ENCODE data around the gene SLC24A5. TPM values are rescaled to one million over a fixed set of nuclear protein-coding genes. Genes with fewer than 3 reads are reported as not detected.

Gene SLC24A5
- total RNA-seq, 4 donors from 2014 or later: not detected

DNA sequence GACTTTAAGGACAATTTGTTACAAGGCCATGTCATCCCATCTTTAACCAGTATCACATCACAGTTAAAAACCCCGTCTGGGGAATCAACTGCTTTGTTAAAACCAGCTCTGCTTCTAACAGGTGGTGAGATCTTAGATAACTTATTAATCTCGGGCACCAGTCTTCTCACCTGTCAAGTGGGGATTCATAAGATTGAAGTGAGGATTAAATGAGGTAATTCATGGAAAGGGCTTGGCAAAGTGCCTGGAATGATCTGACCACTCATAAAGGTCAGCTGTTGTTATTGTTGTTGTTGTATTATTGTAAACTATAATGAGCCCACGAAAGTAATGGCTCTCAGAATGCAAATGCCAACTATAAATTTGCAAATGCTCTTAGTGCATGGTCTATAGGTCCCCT is 30.1 kb upstream of the SLC24A5 start:
- no peak for DNase-seq
- no peak for TF ChIP-seq POLR2A (IDR thresholded peaks at IDR 0.05)
- no peak for TF ChIP-seq EP300 (IDR thresholded peaks at IDR 0.05; ENCODE audit: low read depth)
- TF ChIP-seq POLR2AphosphoS5 (IDR thresholded peaks at IDR 0.05): no peak
- TF ChIP-seq, protein P1, sequence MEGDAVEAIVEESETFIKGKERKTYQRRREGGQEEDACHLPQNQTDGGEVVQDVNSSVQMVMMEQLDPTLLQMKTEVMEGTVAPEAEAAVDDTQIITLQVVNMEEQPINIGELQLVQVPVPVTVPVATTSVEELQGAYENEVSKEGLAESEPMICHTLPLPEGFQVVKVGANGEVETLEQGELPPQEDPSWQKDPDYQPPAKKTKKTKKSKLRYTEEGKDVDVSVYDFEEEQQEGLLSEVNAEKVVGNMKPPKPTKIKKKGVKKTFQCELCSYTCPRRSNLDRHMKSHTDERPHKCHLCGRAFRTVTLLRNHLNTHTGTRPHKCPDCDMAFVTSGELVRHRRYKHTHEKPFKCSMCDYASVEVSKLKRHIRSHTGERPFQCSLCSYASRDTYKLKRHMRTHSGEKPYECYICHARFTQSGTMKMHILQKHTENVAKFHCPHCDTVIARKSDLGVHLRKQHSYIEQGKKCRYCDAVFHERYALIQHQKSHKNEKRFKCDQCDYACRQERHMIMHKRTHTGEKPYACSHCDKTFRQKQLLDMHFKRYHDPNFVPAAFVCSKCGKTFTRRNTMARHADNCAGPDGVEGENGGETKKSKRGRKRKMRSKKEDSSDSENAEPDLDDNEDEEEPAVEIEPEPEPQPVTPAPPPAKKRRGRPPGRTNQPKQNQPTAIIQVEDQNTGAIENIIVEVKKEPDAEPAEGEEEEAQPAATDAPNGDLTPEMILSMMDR (IDR thresholded peaks at IDR 0.05): no peak
- in situ Hi-C loops (cut with MboI; ENCODE audit: low pct_ligation_motif_present in 1 of 4, low pct_unique_long_range_greater_than_20kb in 1 of 4, low sequenced_read_pairs in 3 of 4): no loop called here
- Histone ChIP-seq H3K4me3 (no peak overlapping the region), H3K36me3 (no peaks in the 10 kb centered on the region), H3K27me3 (no peaks in the 10 kb centered on the region), H3K27ac (no peak overlapping the region), H3K4me1 (peaks cover 0 to 5% (median 3%) of the 10 kb centered on the region in 4 donors), H3K9me3 (no peaks in the 10 kb centered on the region)
- WGBS, 2 donors (ENCODE audit: low coverage in 1 of 2): 40 to 48% methylated on average over 2 to 3 of the region's 3 CpGs
- intact Hi-C loops (cut with DNase I; ENCODE audit: low total_unique reads): no loop called here

DNA sequence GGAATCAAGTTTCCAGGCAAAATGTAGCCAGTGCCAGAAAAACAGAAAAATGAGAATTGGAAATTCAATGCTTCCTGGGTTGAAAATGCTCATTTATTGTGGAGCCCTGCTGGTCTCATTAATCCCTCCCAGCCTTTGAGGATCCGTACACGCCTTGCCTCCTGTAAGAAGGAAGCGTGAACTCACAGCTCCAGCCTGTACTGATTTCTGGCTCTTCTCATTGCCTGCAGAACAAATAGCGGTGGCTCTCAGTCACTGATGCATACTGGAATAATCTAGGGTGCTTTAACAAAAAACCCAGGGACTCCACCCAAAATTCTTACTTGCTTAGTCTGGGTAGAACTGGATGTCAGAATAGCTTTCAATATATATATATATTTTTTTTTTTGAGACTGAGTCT is 29.3 kb upstream of the SLC24A5 start:
- H3K4me1 ChIP-seq: peaks cover 0 to 5% (median 3%) of the 10 kb centered on the region in 4 donors
- in situ Hi-C loops (cut with MboI; ENCODE audit: low pct_ligation_motif_present in 1 of 4, low pct_unique_long_range_greater_than_20kb in 1 of 4, low sequenced_read_pairs in 3 of 4) (no loop called here), intact Hi-C loops (cut with DNase I; ENCODE audit: low total_unique reads) (no loop called here)
- H3K4me3 ChIP-seq: no peak overlapping the region
- no peak for DNase-seq
- H3K27me3 ChIP-seq: no peaks in the 10 kb centered on the region
- no peaks in the 10 kb centered on the region for H3K9me3 ChIP-seq
- no peaks in the 10 kb centered on the region for H3K36me3 ChIP-seq
- no peak overlapping the region for H3K27ac ChIP-seq
- 79 to 87% methylated on average over 4 of the region's 4 CpGs for WGBS, 2 donors (ENCODE audit: low coverage in 1 of 2)
- TF ChIP-seq, protein P1 (IDR thresholded peaks at IDR 0.05): no peak
- TF ChIP-seq EP300 (IDR thresholded peaks at IDR 0.05; ENCODE audit: low read depth) (no peak), POLR2A (IDR thresholded peaks at IDR 0.05) (no peak), POLR2AphosphoS5 (IDR thresholded peaks at IDR 0.05) (no peak)

DNA sequence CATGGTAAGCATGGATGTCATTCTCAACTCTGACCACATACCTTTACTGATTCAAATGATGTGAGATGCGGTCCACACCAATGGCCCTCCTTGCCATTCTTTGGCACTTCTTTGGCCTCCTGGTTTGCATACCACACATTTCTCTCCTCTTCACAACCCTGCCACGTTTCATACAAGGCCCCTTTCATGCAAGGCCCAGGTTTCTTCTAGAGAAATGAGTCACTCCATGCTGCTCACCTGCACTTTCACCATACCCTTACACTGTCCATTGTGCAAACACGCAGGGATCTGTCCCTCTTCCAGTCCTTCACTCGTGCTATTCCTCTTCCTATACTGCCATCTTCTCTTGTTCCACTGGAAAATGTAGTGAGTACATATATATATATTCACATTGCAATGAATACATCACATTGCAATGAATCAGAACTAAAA is 24.4 kb upstream of the SLC24A5 start:
- in situ Hi-C loops (cut with MboI; ENCODE audit: low pct_ligation_motif_present in 1 of 4, low pct_unique_long_range_greater_than_20kb in 1 of 4, low sequenced_read_pairs in 3 of 4): no loop called here
- WGBS, 2 donors (ENCODE audit: low coverage in 1 of 2): 75% methylated on average over 3 to 4 of the region's 4 CpGs

DNA sequence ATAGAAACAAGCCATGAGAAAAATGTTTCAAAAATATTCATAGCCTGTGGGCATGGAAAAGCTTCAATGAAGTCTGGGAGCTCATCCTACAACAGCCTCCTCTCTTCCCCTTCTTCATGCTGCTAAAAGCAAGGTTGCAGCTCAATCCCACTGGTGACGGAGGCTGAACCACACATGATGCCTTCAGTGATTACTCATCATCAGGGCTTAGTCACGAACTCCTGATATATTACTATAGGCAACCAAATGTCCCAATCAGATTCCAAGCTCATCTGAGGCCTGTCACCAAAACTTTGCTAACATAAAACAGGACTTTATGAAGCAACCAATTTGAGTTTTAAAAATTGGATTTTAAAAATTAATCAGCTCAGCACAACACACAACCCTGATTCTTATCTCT is 24.0 kb upstream of the SLC24A5 start:
- H3K9me3 ChIP-seq: no peaks in the 10 kb centered on the region
- in situ Hi-C loops (cut with MboI; ENCODE audit: low pct_ligation_motif_present in 1 of 4, low pct_unique_long_range_greater_than_20kb in 1 of 4, low sequenced_read_pairs in 3 of 4): no loop called here
- intact Hi-C loops (cut with DNase I; ENCODE audit: low total_unique reads): no loop called here
- TF ChIP-seq, protein P1 (IDR thresholded peaks at IDR 0.05): no peak
- TF ChIP-seq EP300 (IDR thresholded peaks at IDR 0.05; ENCODE audit: low read depth) (no peak), POLR2AphosphoS5 (IDR thresholded peaks at IDR 0.05) (no peak), POLR2A (IDR thresholded peaks at IDR 0.05) (no peak)
- no peaks in the 10 kb centered on the region for H3K36me3 ChIP-seq
- no peak overlapping the region for H3K4me3 ChIP-seq
- no peak for DNase-seq
- 62 to 83% methylated on average over 1 to 2 of the region's 2 CpGs for WGBS, 2 donors (ENCODE audit: low coverage in 1 of 2)
- H3K27me3 ChIP-seq: no peaks in the 10 kb centered on the region
- no peak overlapping the region for H3K27ac ChIP-seq
- peaks cover 0 to 3% (median 0%) of the 10 kb centered on the region in 4 donors for H3K4me1 ChIP-seq

More for the DNA sequence above, 24.4 kb upstream of the SLC24A5 start:
- intact Hi-C loops (cut with DNase I; ENCODE audit: low total_unique reads): no loop called here
- TF ChIP-seq POLR2A (IDR thresholded peaks at IDR 0.05) (no peak), POLR2AphosphoS5 (IDR thresholded peaks at IDR 0.05) (no peak), EP300 (IDR thresholded peaks at IDR 0.05; ENCODE audit: low read depth) (no peak)
- TF ChIP-seq, protein P1 (IDR thresholded peaks at IDR 0.05): no peak
- Histone ChIP-seq H3K36me3 (no peaks in the 10 kb centered on the region), H3K27ac (no peak overlapping the region), H3K4me3 (no peak overlapping the region), H3K9me3 (no peaks in the 10 kb centered on the region), H3K27me3 (no peaks in the 10 kb centered on the region), H3K4me1 (no peaks in the 10 kb centered on the region)
- no peak for DNase-seq

All from transverse colon (tissue), 4 donors.